HPDE6-E6E7 (cell line): ENCODE data around the gene LRRC10B.

ENCODE experiments used
- DNase-seq: peaks from one replicate; pipeline ENCODE4 v3.0.0; 2011; ENCODE audit warnings: missing footprints; ENCODE audit errors: extremely low spot score

LRRC10B gene

DNA sequence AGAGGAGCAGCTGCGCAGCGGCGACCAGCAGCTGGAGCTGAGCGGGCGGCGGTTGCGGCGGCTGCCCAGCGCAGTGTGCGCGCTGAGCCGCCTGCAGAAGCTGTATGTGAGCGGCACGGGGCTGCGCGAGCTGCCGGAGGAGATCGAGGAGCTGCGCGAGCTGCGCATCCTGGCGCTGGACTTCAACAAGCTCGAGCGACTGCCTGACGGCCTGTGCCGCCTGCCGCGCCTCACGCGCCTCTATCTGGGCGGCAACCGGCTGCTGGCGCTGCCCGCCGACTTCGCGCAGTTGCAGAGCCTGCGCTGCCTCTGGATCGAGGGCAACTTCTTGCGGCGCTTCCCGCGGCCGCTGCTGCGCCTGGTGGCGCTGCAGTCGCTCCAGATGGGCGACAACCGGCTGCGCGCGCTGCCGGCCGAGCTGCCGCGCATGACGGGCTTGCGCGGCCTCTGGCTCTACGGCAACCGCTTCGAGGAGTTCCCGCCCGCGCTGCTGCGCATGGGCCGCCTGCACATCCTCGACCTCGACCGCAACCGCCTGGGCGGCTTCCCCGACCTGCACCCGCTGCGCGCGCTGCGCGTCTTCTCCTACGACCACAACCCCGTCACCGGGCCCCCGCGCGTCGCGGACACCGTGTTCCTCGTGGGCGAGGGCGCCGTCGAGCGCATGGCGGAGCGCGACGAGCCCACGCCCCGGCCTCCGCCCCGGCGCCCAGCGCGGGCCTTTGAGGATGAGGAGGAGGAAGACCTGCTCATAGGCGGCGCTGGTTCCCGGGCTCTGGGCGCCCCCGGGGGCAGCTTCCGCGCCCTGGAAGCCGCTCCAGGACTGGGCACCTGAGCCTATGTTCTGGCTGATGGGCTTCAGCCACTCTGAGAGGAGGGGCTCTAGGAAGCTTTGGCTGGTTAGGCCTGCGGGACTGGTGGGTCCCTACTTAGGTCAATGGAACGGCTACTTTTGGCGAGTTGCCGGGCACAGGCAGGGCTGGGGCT lies 787 bp downstream of the LRRC10B start:
- DNase-seq, result peak; percentile 72

DNA sequence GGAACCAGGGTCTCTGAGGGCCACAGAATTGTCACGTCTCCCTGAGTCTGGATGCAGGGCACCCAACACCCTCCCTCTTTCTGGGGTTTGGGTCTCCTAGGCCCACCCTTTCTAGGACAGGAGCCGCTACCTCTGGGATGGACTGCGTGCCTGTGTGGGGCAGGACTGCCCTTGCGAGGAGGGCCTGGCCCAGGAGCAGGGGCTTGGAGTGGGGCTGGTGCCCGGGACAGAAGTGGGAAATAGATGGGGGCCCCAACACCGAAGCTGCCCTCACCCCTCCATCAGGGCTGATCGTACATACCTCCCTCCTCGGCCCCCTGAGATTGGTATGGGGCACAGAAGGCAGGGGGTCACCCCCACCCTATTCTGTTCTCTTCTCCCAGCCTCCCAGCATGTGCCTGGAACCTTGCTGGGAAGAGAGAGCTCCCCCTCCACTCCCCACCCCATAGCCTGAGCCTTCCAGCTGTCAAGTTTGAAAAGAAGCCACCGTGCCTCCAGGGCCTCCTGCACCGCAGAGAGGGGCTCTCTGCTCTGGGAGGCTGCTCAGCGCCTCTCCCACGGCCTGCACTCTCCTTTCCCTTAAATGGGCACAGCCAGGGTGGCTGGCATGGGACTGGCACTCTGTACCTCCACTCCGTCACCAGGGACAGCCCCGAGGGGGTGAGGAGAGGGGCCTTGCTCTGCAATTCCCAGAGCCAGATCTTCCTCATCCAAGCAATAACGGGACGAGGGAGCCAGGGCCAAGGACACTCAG lies 1.8 kb downstream of the LRRC10B start:
- DNase-seq, result no peak

DNA sequence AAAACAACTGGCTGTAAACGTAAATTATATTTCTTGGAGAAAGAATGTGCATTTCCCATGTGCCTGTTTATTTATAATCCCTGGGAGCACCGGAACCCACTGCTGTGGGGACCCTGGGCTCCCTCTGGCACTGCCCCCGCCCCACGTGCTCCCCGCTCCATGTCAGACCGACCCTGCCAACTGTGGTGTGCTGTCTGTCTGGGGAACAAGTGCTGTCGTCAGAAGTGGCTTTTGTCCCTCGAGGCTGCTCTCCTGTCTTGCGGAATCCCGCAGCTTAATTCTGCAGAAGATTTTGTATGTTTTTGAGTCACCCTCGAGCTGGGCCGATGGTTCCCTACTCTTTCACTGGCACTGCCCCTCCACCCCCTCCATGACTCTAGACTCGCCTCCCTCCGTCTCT lies 2.4 kb downstream of the LRRC10B start:
- DNase-seq, result no peak

DNA sequence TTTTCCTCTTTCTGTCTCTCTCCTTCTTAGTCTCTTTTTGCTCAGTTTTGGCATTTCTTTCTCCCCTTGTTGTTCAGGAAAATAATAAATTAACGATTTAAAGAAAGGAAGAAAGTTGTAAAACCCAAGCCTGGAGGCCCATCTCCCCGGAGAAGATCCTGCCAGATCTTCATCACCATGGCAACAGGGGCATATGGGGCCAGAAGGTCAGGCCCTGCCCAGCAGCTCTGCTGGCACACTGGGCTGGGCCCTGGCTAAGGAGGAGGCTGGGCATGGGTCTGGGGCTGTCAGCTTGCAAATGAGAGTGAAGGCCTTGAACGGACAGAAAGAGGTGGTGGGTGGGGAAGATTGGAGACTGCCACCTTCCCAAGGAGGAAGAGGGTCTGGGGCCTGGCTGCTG lies 2.8 kb downstream of the LRRC10B start:
- DNase-seq, result no peak

DNA sequence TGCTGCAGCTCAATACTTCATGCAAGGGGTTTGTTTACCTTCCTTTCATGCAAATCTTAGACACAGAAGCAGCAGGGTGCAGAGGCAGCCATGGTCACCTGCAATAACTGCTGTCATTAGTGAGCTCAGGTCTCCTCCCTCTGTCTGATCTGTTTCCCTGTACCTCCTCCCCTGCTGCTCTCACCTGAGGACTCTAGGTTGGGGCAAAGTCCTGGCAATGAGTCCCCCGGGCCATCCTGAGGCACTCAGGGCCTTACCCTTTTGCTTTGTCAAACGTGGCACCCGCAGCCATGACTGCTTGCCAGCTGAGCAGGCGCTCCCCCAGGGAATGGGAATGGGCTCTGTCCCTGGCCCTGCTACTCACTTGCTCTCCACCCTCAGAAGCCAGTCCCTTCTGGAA lies 3.9 kb downstream of the LRRC10B start:
- no peak for DNase-seq

DNA sequence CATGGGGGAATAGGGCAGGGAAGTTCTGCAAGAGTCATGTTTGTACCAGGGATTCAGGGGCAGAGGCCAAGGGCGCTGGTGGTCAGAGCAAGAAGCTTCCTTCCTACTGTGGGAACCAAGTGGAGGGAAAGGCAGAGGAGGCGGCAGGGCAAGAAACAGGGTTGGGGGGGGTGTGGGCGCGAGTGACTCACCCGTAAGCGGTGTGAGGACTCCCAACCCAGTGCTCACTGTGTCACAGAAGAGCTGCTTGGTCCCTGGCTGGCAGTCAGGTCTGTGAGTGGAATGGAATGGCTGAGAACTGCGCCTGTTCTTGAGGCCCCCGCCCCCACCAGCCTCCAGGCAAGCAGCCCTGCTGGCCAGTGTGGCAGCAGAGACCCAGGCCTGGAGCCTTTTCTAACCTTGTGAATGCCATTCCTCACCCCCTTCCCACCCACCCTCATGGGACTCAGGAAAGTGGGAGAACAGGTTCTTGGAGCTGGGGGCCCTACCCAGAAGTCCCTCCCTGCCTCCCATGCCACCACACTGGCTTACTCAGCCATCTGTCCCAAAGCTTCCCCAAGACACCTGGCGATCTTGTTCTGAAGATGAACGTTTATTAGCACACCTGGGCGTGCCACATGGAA lies 4.7 kb downstream of the LRRC10B start:
- DNase-seq, result no peak

DNA sequence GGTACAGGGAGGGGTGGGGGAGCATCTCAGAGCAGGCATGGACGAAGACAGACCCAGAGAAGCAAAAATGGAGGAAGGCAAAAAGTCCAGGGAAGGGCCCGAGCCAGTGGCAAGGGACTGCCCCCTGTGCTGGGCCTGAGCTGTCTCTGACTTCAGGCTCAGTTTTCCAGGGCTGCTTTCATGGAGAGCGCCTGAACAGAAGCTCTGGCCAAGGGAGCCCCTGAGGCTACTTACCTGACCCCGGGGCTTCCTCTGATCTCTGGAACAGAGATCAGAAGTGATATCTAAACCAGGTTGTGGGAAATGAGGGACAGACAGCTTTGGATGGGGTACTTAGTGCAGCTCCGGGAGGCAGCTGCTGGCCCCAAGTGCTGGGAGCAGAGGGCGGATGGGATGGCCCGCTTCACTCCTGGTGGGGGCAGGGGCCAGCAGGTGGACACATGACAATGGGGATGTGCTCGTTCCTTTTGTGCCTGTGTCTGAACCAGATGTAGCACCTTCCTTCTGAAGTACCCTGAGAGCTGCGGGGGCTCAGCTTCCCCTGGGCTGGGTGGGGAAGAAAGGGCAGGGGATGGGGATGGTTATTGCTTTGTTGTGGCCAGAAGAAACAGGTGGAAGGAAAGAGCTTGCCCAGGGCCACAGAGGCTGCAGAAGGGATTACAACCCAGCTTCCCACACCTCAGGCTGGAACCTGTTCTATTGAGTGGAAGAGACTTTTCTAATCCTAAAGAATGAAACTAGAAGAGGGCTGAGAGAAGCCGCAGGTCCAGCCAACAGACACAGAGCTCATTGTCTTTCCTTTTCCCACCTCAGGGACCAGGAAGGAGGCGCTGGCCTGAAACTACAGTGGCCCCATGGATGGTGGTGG lies 5.7 kb downstream of the LRRC10B start:
- DNase-seq, result no peak

DNA sequence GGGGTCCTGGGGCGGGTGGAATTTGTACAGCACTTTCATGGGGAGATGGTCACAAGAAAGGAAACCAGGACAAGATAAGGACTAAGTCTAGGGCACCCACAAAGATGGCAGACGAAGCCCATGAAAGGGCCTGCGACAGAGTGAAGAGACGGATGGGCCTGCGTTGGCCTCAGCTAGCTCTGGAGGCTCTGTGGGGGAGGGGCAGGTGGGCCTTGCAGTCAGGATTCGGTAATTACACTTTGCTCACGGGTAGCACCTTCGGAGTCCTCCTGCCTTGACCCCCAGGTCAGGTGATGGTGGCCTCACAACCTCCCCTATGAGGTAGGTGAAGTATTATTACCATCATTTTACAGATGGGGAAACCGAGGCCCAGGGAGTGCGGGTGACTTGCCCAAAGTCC lies 7.1 kb downstream of the LRRC10B start:
- DNase-seq, result no peak

DNA sequence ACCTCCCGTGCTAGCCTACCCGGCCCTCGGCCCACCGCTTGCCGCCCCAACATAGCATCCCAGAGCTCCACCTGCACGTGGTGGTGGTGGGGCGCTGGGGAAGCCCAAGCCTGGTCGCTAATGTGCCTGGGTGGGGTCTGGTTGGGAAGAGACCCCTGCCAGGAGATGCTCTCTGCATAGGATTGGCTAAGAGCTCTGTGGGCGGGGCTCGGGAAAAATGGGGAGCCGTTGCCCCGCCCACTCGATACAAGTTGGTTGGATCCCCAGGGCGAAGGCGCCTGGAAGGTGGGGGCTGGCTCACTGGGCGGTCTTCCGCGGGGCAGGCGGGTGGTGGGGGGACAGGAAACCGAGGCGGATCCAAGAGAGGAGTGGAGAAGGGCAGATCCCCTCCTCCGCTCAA lies 7.6 kb downstream of the LRRC10B start:
- DNase-seq, result no peak

DNA sequence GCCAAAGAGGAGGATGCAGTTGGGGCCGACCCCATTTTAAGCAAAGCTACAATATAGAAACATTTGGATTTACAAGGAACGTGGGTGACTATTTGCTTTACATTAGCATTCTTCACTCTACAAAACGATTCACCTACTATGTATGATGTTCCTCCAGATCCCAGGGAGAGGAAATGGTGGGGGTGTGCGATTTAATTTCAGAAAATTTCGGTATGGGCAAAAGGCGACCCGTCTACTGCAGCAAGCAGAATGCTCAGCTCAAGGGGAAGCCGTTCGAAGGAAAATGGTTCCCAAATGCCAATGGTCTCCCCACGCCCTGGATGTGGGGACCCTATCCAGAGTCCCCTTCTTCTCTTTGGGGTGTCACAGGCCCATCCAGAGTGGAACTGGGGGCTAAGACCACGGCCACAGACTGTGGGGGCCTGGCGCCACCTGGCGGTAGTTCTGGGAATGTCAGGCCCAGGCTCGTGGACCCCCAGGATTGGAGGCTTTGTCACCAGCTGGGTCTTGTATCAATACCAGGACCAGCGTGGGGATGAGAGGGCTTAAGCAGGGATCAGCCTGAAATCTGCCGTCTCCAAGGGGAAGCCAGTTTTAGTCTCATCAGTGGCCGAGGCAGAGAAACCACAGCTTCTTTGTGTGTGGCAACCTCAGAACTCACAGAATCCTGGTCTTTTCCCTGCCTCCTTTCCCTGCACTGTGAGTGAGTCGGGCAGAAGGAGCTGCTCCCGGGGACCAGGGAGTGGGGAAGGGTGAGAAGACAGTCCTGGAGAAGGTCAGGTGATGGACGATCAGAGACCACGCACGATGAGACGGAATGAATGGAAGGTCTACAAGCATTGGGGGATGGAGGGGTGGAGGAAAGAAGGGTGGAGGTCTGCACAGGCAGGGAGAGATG lies 8.4 kb downstream of the LRRC10B start:
- peak; percentile 33 for DNase-seq

DNA sequence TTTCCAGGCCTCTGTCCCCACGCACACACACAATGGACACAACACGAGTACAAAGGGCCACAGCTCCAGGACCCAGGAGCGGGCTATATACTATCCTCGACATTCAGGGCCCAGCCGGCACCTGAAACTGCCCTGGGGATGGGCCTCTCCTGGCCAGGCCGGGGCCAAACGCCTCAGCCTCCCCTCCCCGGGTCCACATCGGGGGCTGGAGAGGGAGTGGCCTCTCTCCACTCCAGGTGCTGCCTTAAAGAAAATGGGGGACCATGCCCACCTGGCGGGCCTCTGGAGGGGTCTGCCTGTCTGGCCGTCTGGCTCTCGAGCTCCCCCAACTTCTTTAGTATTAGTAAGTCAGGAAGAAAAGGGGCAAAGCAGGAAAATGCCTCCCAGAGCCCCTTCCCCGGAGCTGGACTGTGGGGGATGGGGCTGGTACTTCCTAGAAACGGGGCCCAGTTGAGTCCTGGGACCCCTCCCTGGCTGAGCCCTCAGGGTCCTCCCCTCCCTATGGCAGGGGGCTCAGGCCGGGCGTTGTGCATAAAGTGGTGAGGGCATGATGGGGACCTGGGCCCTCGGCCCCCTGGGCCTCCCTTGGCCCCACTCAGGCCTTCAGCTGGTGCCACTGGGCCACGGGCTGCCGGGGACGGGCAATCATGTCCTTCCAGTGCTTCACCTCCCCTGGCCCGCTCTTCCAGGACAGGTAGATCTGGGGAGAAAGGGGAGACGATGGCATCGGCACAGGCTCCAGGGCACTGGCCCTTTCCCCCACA lies 9.7 kb downstream of the LRRC10B start:
- DNase-seq, result no peak

DNA sequence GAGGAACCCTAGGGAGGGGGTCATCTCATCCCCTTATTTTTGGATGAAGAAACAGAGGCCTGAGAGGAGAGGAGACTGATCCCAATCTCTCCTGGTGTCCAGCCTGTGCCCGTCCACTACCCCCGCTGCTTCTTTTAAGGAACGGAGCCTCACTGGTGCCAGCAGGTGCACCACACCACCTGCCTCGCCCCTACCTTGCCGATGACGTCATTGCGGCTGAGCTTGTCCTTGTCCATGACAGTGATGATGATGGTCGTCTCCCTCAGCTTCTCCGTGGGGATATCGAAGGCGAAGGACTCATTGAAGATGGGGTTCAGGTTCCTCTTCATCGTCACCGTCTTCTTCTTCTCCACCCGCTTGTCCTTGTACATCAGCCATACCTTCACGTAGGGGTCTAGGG lies 14.3 kb downstream of the LRRC10B start:
- no peak for DNase-seq

DNA sequence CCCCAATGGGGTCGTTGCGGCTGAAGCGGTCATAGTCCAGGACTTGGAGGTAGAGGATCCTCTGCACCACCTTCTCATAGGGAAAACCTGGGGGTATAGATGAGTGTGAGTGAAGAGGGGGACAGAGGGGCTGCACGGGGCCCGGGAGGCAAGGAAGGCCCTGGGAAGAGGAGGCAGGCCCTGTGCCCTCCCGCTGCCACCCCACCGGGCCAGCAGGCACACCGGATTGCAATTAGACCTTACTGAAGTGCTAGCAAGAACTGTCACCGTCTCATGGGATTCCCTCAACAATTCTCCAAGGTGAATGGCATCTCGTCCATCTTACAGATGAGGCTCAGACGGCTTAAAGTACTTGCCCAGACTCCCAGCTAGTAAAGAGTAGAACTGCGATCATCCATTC lies 15.9 kb downstream of the LRRC10B start:
- DNase-seq, result no peak

DNA sequence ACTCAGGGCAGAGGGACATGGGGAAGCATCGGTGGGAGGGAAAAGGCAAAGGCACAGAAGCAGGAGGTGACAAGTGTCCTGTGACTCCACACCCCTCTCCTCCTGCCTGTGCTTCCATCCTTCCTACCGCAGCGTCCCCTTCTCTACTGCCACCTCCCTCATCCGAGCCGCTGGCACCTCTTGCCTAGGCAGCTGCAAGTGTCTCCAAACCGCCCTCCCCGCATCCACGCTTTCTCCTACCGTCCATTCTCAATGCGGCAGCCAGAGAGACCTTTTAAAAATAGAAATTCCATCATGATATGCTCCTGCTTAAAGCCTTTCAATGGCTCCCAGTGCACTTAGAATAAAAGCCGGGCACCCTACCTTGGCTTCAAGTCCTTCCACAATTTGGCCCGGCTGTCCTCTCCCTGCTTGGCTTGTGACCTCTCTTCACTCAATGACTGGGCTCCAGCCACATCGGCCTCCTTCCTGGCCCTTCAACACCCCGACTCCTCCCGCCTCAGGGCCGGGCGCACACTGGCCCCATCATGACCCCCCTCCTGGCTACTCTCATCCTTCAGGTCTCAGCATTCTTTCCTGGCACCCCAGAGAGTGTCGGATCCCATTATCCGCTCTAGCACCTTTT lies 16.5 kb downstream of the LRRC10B start:
- no peak for DNase-seq

DNA sequence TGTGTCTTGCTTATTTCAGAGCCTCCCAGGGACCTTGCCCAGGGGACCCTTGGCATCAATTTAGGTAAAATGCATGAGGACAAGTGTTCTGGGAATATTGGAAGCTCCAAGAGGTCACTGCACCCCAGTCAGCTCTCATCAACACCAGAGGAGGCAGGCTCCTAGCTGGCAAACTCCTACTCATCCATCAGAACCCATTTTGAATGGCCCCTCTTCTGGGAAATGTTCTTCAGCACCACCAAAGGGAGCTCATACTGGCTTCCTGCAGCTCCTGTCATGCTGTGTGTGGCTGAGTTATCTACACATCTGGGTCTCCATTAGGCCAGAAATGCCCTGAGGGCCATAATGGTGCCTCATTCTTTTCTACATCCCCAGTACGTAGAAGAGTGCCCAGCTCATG lies 17.7 kb downstream of the LRRC10B start:
- DNase-seq, result no peak

DNA sequence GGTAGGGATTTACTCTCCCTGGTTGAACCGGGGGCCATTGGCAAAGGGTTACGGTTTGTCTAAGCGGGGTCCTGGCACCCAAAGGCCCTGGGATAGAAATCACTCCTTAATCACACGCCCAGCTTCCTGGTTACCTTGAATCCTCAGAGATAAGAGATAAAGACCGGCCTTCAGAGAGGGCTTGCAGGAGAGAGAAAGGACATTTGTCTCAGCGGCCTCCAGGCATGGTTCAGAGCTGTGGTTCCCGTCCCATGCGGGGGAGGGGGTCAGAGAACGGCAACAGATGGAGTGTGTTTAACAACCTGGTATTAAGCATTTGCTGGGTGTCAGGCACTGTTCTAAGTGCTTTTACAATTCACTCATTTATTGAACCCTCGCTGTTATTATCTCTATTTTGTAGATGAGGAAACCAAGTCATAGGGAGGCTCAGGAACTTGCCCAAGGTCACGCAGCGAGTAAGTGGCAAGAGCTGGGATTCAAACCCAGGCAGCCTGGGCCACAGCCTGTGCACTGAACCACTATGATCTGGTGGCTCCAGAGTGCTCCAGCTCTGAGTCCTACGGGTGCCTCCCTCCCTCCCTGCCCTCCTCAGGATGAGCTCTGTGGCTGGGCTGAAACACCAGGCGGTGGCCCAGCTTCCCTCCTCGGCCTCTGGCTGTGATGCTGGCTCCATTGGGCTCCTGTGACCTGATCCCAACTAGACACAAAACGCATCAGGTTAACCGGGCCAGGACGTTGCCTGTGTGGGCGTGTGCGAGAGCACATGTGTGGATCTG lies 18.6 kb downstream of the LRRC10B start:
- no peak for DNase-seq

DNA sequence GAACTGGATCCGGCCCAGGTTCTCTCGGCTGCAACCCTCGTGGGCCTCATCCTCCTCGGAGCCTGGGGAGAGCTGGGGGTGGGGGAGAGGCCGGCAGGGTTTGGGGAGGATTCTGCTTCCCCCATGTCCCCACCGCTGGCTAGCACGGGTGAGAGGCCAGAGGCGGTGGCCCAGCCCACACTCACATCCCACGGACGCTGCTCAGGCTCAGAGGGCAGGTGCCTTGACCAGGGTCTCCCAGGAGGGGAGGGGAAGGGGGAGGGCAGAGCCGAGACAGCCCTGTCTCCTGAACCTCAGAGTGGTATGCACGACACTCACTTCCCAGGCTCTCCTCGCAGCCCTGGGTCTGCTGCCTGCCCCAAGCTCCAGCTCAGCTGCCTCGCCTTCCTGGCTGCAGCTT lies 19.6 kb downstream of the LRRC10B start:
- no peak for DNase-seq

DNA sequence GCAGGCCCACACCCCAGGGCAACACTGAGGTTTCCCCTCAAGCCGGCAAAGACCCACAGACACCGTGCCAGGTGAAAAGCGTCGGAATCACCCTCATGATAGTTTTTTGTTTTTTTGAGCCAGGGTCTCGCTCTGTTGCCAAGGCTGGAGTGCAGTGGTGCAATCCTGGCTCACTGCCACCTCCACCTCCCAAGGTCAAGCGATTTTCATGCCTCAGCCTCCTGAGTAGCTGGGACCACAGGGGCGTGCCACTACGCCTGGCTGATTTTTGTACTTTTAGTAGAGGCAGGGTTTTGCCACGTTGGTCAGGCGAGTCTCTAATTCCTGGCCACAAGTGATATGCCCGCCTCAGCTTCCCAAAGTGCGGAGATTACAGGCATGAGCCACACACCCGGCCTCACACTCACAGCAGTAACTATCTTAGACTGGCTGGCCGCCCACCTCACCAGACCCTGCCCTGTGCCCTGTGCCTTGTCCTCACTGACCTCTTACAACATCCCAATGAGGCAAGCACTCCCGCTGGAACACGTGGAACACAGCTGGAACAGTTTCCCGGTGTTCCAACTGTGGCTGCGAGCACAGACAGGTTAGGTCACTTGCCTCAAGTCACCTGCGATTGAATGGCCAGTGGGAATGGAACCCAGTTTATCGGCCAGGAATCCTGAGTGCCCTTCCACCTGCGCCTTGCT lies 21.1 kb downstream of the LRRC10B start:
- DNase-seq, result no peak
